KMS-11 (cell line): Measurements from ENCODE around the gene CXCL8.

Experiments used
- H2AFZ ChIP-seq: fragments of 200-600 bp; sonication (generic); 2 replicates; pipeline ENCODE4 v1.6.1; 2016; ENCODE audit warnings: antibody characterized with exemption, mixed run types, low read depth
- H3K27ac ChIP-seq: fragments of 200-600 bp; sonication (generic); 2 replicates; pipeline ENCODE4 v1.6.1; 2016; ENCODE audit warnings: mild to moderate bottlenecking, mixed run types
- H3K27me3 ChIP-seq: fragments of 200-600 bp; sonication (generic); 2 replicates; pipeline ENCODE4 v1.6.1; 2017; ENCODE audit warnings: mild to moderate bottlenecking, low read depth, mixed run types, moderate library complexity; ENCODE audit not compliant: insufficient read depth
- H3K36me3 ChIP-seq: fragments of 200-600 bp; sonication (generic); 2 replicates; pipeline ENCODE4 v1.6.1; 2017; ENCODE audit warnings: mild to moderate bottlenecking, mixed run types; ENCODE audit not compliant: insufficient read depth
- H3K4me1 ChIP-seq: fragments of 200-600 bp; sonication (generic); 2 replicates; pipeline ENCODE4 v1.6.1; 2016; ENCODE audit warnings: mild to moderate bottlenecking, low read depth, mixed run types; ENCODE audit not compliant: poor library complexity, severe bottlenecking
- H3K4me2 ChIP-seq: fragments of 200-600 bp; sonication (generic); 2 replicates; pipeline ENCODE4 v1.7.0; 2016; ENCODE audit warnings: mild to moderate bottlenecking, mixed run types
- H3K4me3 ChIP-seq: fragments of 200-600 bp; sonication (generic); IDR thresholded peaks from 2 replicates; pipeline ENCODE4 v1.6.1; 2017; ENCODE audit warnings: low read depth, low read length, mixed read lengths; ENCODE audit not compliant: insufficient read depth
- H3K79me2 ChIP-seq: fragments of 200-600 bp; sonication (generic); 2 replicates; pipeline ENCODE4 v1.6.1; 2016; ENCODE audit warnings: low read depth, mixed run types; ENCODE audit not compliant: insufficient read depth
- H3K9ac ChIP-seq: fragments of 200-600 bp; sonication (generic); 2 replicates; pipeline ENCODE4 v1.6.1; 2016; ENCODE audit warnings: mild to moderate bottlenecking, mixed run types
- H4K20me1 ChIP-seq: fragments of 200-600 bp; sonication (generic); 2 replicates; pipeline ENCODE4 v1.6.1; 2016; ENCODE audit warnings: mild to moderate bottlenecking, mixed run types; ENCODE audit not compliant: insufficient read depth
- TF ChIP-seq, protein P1 (sequence below): fragments of 200-600 bp; sonication (generic); conservative IDR thresholded peaks from 2 replicates; pipeline ENCODE4 v1.6.1; 2017; ENCODE audit warnings: low read depth, mild to moderate bottlenecking, antibody characterized with exemption, low read length, moderate library complexity, mixed read lengths

Gene CXCL8

DNA sequence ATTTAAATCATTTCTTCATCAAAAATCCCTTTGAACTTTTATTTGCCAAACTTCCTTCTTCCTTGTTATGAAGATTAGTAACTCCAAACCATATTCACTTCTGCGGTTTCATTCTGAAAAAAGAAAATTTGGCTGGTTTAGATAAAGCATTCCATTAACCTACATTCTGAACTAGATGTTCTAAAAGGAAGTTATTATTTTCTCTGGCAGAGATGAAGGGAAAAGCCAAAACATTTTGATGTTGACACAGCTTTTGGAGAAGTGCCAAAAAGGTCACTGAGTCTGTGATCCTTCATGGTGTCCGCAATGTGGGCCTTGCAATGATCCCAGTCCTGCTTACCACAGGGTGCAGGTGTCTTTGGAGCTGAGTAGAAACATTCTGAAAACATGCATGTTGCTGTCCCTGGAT, 36.0 kb downstream of the CXCL8 start:
- Histone ChIP-seq H4K20me1 (no peaks in the 10 kb centered on the region), H3K4me1 (no peaks in the 10 kb centered on the region), H3K9ac (no peak overlapping the region), H3K27ac (no peak overlapping the region), H2AFZ (no peak overlapping the region), H3K4me2 (no peak overlapping the region), H3K36me3 (no peaks in the 10 kb centered on the region), H3K27me3 (no peaks in the 10 kb centered on the region), H3K79me2 (no peaks in the 10 kb centered on the region), H3K4me3 (no peak overlapping the region)
- TF ChIP-seq, protein P1, sequence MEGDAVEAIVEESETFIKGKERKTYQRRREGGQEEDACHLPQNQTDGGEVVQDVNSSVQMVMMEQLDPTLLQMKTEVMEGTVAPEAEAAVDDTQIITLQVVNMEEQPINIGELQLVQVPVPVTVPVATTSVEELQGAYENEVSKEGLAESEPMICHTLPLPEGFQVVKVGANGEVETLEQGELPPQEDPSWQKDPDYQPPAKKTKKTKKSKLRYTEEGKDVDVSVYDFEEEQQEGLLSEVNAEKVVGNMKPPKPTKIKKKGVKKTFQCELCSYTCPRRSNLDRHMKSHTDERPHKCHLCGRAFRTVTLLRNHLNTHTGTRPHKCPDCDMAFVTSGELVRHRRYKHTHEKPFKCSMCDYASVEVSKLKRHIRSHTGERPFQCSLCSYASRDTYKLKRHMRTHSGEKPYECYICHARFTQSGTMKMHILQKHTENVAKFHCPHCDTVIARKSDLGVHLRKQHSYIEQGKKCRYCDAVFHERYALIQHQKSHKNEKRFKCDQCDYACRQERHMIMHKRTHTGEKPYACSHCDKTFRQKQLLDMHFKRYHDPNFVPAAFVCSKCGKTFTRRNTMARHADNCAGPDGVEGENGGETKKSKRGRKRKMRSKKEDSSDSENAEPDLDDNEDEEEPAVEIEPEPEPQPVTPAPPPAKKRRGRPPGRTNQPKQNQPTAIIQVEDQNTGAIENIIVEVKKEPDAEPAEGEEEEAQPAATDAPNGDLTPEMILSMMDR = no peak

DNA sequence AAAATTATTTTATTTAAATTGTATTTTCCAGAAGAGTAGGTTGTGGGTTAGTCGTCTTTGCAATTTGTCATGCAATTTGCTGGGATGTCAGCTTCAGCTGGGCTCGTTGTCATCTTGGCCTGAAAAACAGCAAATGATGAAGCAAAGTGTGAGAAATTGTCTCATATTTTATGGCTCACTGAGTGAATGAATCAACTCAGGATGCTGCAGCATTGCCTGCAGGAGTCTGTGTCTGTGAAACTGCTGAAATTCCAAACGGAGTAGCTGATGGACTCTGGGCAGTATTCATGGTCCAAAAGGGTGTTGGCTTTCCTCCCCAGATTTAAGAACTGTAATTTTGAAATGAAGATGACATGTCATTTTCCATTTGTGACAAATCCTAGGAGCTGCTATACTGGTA, 37.2 kb downstream of the CXCL8 start:
- TF ChIP-seq, protein P1 = no peak
- H3K27me3 ChIP-seq = no peaks in the 10 kb centered on the region
- no peak overlapping the region for H3K27ac ChIP-seq
- H3K4me3 ChIP-seq = no peak overlapping the region
- H3K79me2 ChIP-seq = no peaks in the 10 kb centered on the region
- no peak overlapping the region for H3K4me2 ChIP-seq
- H3K9ac ChIP-seq = no peak overlapping the region
- no peak overlapping the region for H2AFZ ChIP-seq
- H3K36me3 ChIP-seq = no peaks in the 10 kb centered on the region
- no peaks in the 10 kb centered on the region for H3K4me1 ChIP-seq
- H4K20me1 ChIP-seq = no peaks in the 10 kb centered on the region

DNA sequence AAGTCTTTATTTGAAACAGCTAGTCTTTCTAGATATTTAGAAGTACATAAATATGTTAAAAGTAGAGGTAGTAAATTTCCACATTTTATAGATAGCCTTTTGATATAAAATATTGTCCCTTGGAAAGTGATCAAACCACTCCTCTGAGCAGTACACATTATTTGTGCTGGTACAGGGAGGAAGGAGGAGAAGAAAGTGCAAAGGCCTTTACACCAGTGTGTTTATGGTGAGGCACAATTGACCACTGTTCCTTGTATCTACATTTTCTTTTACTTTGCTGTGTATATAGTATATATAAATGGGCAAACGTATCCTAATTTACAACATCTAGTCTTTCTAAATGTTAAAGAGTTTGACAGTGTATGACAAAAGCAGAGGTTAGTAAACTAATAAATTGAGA, 39.9 kb downstream of the CXCL8 start:
- no peak overlapping the region for H3K4me3 ChIP-seq
- TF ChIP-seq, protein P1 = no peak
- H3K9ac ChIP-seq = no peak overlapping the region
- no peak overlapping the region for H3K4me2 ChIP-seq
- H3K27me3 ChIP-seq = no peaks in the 10 kb centered on the region
- H3K36me3 ChIP-seq = no peaks in the 10 kb centered on the region
- H3K27ac ChIP-seq = no peak overlapping the region
- H3K4me1 ChIP-seq = no peaks in the 10 kb centered on the region
- H3K79me2 ChIP-seq = no peaks in the 10 kb centered on the region
- no peaks in the 10 kb centered on the region for H4K20me1 ChIP-seq
- no peak overlapping the region for H2AFZ ChIP-seq

DNA sequence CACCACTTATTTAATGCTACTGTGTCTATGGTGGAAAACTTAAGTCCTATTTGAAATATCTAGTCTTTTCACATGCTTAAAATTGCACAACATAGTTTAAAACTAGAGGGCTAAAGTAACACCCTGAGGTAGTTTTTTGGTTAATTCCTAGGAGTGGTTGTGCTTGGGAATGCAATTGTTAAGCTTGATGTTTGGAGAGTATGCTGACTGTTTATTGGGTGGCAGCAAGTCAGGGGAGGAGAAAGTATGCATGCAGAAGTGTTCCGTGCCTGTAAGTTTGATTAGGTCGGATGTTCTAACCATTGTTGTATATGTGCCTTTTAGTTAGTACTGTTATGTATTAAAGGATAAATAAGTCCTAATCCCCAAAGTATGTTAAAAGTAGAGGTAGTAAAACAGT, 40.5 kb downstream of the CXCL8 start:
- no peaks in the 10 kb centered on the region for H3K36me3 ChIP-seq
- H3K4me3 ChIP-seq = no peak overlapping the region
- H3K27ac ChIP-seq = no peak overlapping the region
- no peak overlapping the region for H3K9ac ChIP-seq
- H3K79me2 ChIP-seq = no peaks in the 10 kb centered on the region
- no peaks in the 10 kb centered on the region for H3K4me1 ChIP-seq
- TF ChIP-seq, protein P1 = no peak
- no peak overlapping the region for H2AFZ ChIP-seq
- H4K20me1 ChIP-seq = no peaks in the 10 kb centered on the region
- no peaks in the 10 kb centered on the region for H3K27me3 ChIP-seq
- no peak overlapping the region for H3K4me2 ChIP-seq
